GM21825 (cell line): ENCODE results near the gene PLCD1.

Source experiments
- ATAC-seq: cut with Tn5 transposase; IDR thresholded peaks from one replicate; pipeline ENCODE4 v1.9.1; 2021; ENCODE audit warnings: mild to moderate bottlenecking, moderate library complexity; ENCODE audit not compliant: unreplicated experiment

PLCD1 gene

GRCh38 chr3:37968813-37969595 lies 60.4 kb downstream of the PLCD1 start:
- no peak for ATAC-seq

GRCh38 chr3:37968199-37968598 lies 61.2 kb downstream of the PLCD1 start:
- ATAC-seq = no peak

GRCh38 chr3:37967260-37967881 lies 62.1 kb downstream of the PLCD1 start:
- no peak for ATAC-seq

- ATAC-seq = no peak
Measured at GRCh38 chr3:37964716-37965115, 64.7 kb downstream of the PLCD1 start.

- no peak for ATAC-seq
Measured at GRCh38 chr3:37964146-37964545, 65.3 kb downstream of the PLCD1 start.

- ATAC-seq = no peak
Measured at GRCh38 chr3:37963635-37964034, 65.8 kb downstream of the PLCD1 start.

GRCh38 chr3:37963016-37963415 lies 66.4 kb downstream of the PLCD1 start:
- no peak for ATAC-seq

GRCh38 chr3:37961622-37962431 lies 67.6 kb downstream of the PLCD1 start:
- ATAC-seq = no peak

GRCh38 chr3:37957539-37957936 lies 71.9 kb downstream of the PLCD1 start:
- no peak for ATAC-seq
